ENCODE data around the gene UGP2. TPM values are rescaled to one million over a fixed set of nuclear protein-coding genes. Genes with fewer than 3 reads are reported as not detected.
"Not testable (repeated sequence)": the region's sequence is repeated elsewhere in the genome, so short reads cannot be mapped to it uniquely, and the experiment has no call there.

Gene UGP2
- total RNA-seq, 1 experiment from 2014 or later = 883 TPM

DNA sequence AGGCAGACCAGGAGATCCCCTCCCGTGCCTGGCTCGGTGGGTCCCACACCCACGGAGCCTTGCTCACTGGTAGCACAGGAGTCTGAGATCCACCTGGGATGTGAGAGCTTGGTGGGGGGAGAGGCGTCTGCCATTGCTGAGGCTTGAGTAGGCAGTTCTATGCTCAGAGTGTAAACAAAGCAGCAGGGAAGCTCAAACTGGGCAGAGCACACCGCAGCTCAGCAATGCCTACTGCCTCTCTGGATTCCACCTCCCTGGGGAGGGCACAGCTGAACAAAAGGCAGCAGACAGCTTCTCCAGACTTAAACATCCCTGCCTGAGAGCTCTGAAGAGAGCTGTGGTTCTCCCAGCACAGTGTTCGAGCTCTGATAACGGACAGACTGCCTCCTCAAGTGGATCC, 85.1 kb downstream of the UGP2 start:
- H3K27me3 Mint-ChIP-seq (ENCODE audit: low read depth) = no peaks in the 10 kb centered on the region
- H3K4me3 Mint-ChIP-seq = no peak overlapping the region
- Histone ChIP-seq H2BK5ac (ENCODE audit: insufficient read length, low read length) (no peak overlapping the region), H3K9ac (ENCODE audit: extremely low read depth, insufficient read length, low read length) (no peak overlapping the region), H2BK12ac (ENCODE audit: insufficient read length, low read depth, low read length) (no peak overlapping the region), H2AK5ac (ENCODE audit: insufficient read length, low read length) (no peak overlapping the region), H2BK15ac (ENCODE audit: low read depth, low read length) (no peak overlapping the region), H4K20me1 (ENCODE audit: control insufficient read depth, insufficient read depth, insufficient read length) (no peaks in the 10 kb centered on the region), H3K27ac (ENCODE audit: insufficient read length, low read depth, low read length) (no peak overlapping the region), H3K79me2 (ENCODE audit: insufficient read depth, low read length) (no peaks in the 10 kb centered on the region), H2BK120ac (ENCODE audit: low read depth, low read length, poor library complexity, severe bottlenecking) (no peak overlapping the region), H4K5ac (ENCODE audit: insufficient read length, low read depth, low read length) (no peak overlapping the region), H3K4me1 (ENCODE audit: insufficient read depth, low read length) (peaks cover 5% of the 10 kb centered on the region; the same call in 1 of the 2 replicates), H3T11ph (ENCODE audit: low read length) (no peak overlapping the region), H3K4ac (ENCODE audit: low read depth, low read length) (no peak overlapping the region), H3K4me2 (ENCODE audit: insufficient read depth, insufficient read length, low read length) (no peak overlapping the region), H3K9me3 (ENCODE audit: control insufficient read depth, low read depth, low read length) (no peaks in the 10 kb centered on the region), H4K8ac (replicated peaks; ENCODE audit: insufficient read length, low read depth, low read length) (no peak overlapping the region), H2AFZ (ENCODE audit: low read length) (no peak overlapping the region), H3K79me1 (ENCODE audit: insufficient read depth, low read depth, low read length, poor library complexity, severe bottlenecking) (no peaks in the 10 kb centered on the region), H2BK20ac (ENCODE audit: low read depth, low read length, poor library complexity, severe bottlenecking) (no peak overlapping the region), H3K23me2 (ENCODE audit: insufficient read length, low read depth, low read length, poor library complexity, severe bottlenecking) (no peaks in the 10 kb centered on the region), H3K18ac (ENCODE audit: insufficient read length, low read depth, low read length) (no peak overlapping the region), H3K27me3 (ENCODE audit: insufficient read depth, low read length) (no peaks in the 10 kb centered on the region), H3K14ac (ENCODE audit: insufficient read depth, low read length) (no peak overlapping the region), H4K91ac (ENCODE audit: insufficient read length, low read depth, low read length) (no peak overlapping the region), H3K56ac (ENCODE audit: insufficient read length, low read depth, low read length) (no peak overlapping the region), H3K23ac (ENCODE audit: insufficient read length, low read depth, low read length) (no peak overlapping the region)
- peak overlapping the region; percentile 29 to 89 (median 69); a peak in 4 of 7 replicates for H3K27ac Mint-ChIP-seq
- WGBS (ENCODE audit: extremely low coverage, insufficient read length, low lambda C conversion rate) = no CpG with 5 or more reads among the region's 7 CpGs
- H3K4me1 Mint-ChIP-seq = peaks cover 19 to 20% of the 10 kb centered on the region in 2 experiments
- H3K36me3 Mint-ChIP-seq (ENCODE audit: insufficient read depth in 1 of 3, low read depth in 3 of 3) = peaks cover 26 to 59% (median 35%) of the 10 kb centered on the region in 3 experiments
- peak; percentile 36 for DNase-seq
- H3K9me3 Mint-ChIP-seq = peaks cover 6 to 11% of the 10 kb centered on the region in 2 experiments; a peak in 4 of 5 replicates
- TF ChIP-seq, protein P1, sequence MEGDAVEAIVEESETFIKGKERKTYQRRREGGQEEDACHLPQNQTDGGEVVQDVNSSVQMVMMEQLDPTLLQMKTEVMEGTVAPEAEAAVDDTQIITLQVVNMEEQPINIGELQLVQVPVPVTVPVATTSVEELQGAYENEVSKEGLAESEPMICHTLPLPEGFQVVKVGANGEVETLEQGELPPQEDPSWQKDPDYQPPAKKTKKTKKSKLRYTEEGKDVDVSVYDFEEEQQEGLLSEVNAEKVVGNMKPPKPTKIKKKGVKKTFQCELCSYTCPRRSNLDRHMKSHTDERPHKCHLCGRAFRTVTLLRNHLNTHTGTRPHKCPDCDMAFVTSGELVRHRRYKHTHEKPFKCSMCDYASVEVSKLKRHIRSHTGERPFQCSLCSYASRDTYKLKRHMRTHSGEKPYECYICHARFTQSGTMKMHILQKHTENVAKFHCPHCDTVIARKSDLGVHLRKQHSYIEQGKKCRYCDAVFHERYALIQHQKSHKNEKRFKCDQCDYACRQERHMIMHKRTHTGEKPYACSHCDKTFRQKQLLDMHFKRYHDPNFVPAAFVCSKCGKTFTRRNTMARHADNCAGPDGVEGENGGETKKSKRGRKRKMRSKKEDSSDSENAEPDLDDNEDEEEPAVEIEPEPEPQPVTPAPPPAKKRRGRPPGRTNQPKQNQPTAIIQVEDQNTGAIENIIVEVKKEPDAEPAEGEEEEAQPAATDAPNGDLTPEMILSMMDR (conservative IDR thresholded peaks at IDR 0.05) = no peak

GRCh38 chr2:63932104-63932503, 90.4 kb downstream of the UGP2 start:
- H2BK12ac ChIP-seq (ENCODE audit: insufficient read length, low read depth, low read length); H3K4ac ChIP-seq (ENCODE audit: low read depth, low read length); H4K20me1 ChIP-seq (ENCODE audit: control insufficient read depth, insufficient read depth, insufficient read length); H3K4me1 Mint-ChIP-seq; H4K91ac ChIP-seq (ENCODE audit: insufficient read length, low read depth, low read length); DNase-seq; H3K23me2 ChIP-seq (ENCODE audit: insufficient read length, low read depth, low read length, poor library complexity, severe bottlenecking); H2BK120ac ChIP-seq (ENCODE audit: low read depth, low read length, poor library complexity, severe bottlenecking); H2BK15ac ChIP-seq (ENCODE audit: low read depth, low read length); H3K79me2 ChIP-seq (ENCODE audit: insufficient read depth, low read length); H3T11ph ChIP-seq (ENCODE audit: low read length); H3K9me3 ChIP-seq (ENCODE audit: control insufficient read depth, low read depth, low read length); H3K4me1 ChIP-seq (ENCODE audit: insufficient read depth, low read length); H2AFZ ChIP-seq (ENCODE audit: low read length); H3K27ac Mint-ChIP-seq; H3K56ac ChIP-seq (ENCODE audit: insufficient read length, low read depth, low read length); H3K27me3 Mint-ChIP-seq (ENCODE audit: low read depth); H4K8ac ChIP-seq (replicated peaks; ENCODE audit: insufficient read length, low read depth, low read length); H3K14ac ChIP-seq (ENCODE audit: insufficient read depth, low read length); H3K27me3 ChIP-seq (ENCODE audit: insufficient read depth, low read length); H3K27ac ChIP-seq (ENCODE audit: insufficient read length, low read depth, low read length); H3K4me3 Mint-ChIP-seq; H3K23ac ChIP-seq (ENCODE audit: insufficient read length, low read depth, low read length); H2BK5ac ChIP-seq (ENCODE audit: insufficient read length, low read length); H3K4me2 ChIP-seq (ENCODE audit: insufficient read depth, insufficient read length, low read length); H2AK5ac ChIP-seq (ENCODE audit: insufficient read length, low read length); H3K18ac ChIP-seq (ENCODE audit: insufficient read length, low read depth, low read length); H3K79me1 ChIP-seq (ENCODE audit: insufficient read depth, low read depth, low read length, poor library complexity, severe bottlenecking); H3K9ac ChIP-seq (ENCODE audit: extremely low read depth, insufficient read length, low read length); H2BK20ac ChIP-seq (ENCODE audit: low read depth, low read length, poor library complexity, severe bottlenecking); H4K5ac ChIP-seq (ENCODE audit: insufficient read length, low read depth, low read length): not testable (repeated sequence)
- Mint-ChIP-seq H3K9me3 (peaks cover 11 to 15% of the 10 kb centered on the region in 2 experiments), H3K36me3 (ENCODE audit: insufficient read depth in 1 of 3, low read depth in 3 of 3) (peaks cover 43 to 69% (median 44%) of the 10 kb centered on the region in 3 experiments)
- no CpG with 5 or more reads among the region's 4 CpGs for WGBS (ENCODE audit: extremely low coverage, insufficient read length, low lambda C conversion rate)

Measured in H9 (cell line).